ENCODE results near the gene CCDC32. TPM values are rescaled to one million over a fixed set of nuclear protein-coding genes. Genes with fewer than 3 reads are reported as not detected.

Gene CCDC32
- total and polyA plus RNA-seq, 2 of the 13 experiments (the other 11 are each of a cell fraction or from before 2014, with no cell fraction given) = 10.8 to 23.2 TPM

GRCh38 chr15:40569129-40569953, 4.5 kb upstream of the CCDC32 start, which contains the start of gene RPUSD2 (continued):
- TF ChIP-seq ZNF142 (CRISPR knock-in tag; IDR thresholded peaks at IDR 0.05) (no peak), YY1 (IDR thresholded peaks at IDR 0.05; ENCODE audit: insufficient read depth, insufficient replicate concordance, low read depth, low read length) (peak; percentile 35), ZNF569 (CRISPR knock-in tag; IDR thresholded peaks at IDR 0.05; ENCODE audit: borderline replicate concordance) (no peak), AGO2 (optimal IDR thresholded peaks at IDR 0.05; ENCODE audit: low read depth, low read length) (peak; percentile 73), ZNF790 (CRISPR knock-in tag; IDR thresholded peaks at IDR 0.05; ENCODE audit: borderline replicate concordance) (peak; percentile 72; the same call in 1 of the 2 replicates), SALL1 (CRISPR knock-in tag; IDR thresholded peaks at IDR 0.05) (peak; percentile 81), MATR3 (CRISPR knock-in tag; IDR thresholded peaks at IDR 0.05) (no peak), NR2F6 (IDR thresholded peaks at IDR 0.05) (no peak), NR2F6 (CRISPR knock-in tag; IDR thresholded peaks at IDR 0.05) (0 out of 2 replicates have a peak, but pooled peaks have one; percentile 44), NCOR1 (IDR thresholded peaks at IDR 0.05; ENCODE audit: borderline replicate concordance, low read length) (no peak), ZNF510 (CRISPR knock-in tag; IDR thresholded peaks at IDR 0.05; ENCODE audit: low read depth) (0 out of 2 replicates have a peak, but pooled peaks have one; percentile 22), ZNF431 (CRISPR knock-in tag; IDR thresholded peaks at IDR 0.05; ENCODE audit: borderline replicate concordance, low read depth) (0 out of 2 replicates have a peak, but pooled peaks have one; percentile 49), ZNF883 (CRISPR knock-in tag; IDR thresholded peaks at IDR 0.05; ENCODE audit: not compliant biosample characterization) (no peak), ZBTB4 (CRISPR knock-in tag; IDR thresholded peaks at IDR 0.05; ENCODE audit: borderline replicate concordance) (0 out of 2 replicates have a peak, but pooled peaks have one; percentile 59)
- TF ChIP-seq, protein P1, sequence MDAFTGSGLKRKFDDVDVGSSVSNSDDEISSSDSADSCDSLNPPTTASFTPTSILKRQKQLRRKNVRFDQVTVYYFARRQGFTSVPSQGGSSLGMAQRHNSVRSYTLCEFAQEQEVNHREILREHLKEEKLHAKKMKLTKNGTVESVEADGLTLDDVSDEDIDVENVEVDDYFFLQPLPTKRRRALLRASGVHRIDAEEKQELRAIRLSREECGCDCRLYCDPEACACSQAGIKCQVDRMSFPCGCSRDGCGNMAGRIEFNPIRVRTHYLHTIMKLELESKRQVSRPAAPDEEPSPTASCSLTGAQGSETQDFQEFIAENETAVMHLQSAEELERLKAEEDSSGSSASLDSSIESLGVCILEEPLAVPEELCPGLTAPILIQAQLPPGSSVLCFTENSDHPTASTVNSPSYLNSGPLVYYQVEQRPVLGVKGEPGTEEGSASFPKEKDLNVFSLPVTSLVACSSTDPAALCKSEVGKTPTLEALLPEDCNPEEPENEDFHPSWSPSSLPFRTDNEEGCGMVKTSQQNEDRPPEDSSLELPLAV (CRISPR knock-in tag; conservative IDR thresholded peaks at IDR 0.05; ENCODE audit: low read depth) = no peak
- TF ChIP-seq, protein P2, sequence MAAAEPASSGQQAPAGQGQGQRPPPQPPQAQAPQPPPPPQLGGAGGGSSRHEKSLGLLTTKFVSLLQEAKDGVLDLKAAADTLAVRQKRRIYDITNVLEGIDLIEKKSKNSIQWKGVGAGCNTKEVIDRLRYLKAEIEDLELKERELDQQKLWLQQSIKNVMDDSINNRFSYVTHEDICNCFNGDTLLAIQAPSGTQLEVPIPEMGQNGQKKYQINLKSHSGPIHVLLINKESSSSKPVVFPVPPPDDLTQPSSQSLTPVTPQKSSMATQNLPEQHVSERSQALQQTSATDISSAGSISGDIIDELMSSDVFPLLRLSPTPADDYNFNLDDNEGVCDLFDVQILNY (CRISPR knock-in tag; conservative IDR thresholded peaks at IDR 0.05) = peak; percentile 66; the same call in 1 of the 2 replicates
